AG10803 (cell line): ENCODE results near the gene ANKRD29.

Source experiments
- DNase-seq: peaks from one replicate; pipeline ENCODE4 v3.0.0; 2010; ENCODE audit warnings: low read depth
- H3K4me3 ChIP-seq: 2 replicates; pipeline ENCODE4 v1.5.1; 2011; ENCODE audit warnings: mild to moderate bottlenecking, low read length, control low read depth
- TF ChIP-seq, protein P1 (sequence below): conservative IDR thresholded peaks from 2 replicates; pipeline ENCODE4 v1.5.1; 2011; ENCODE audit warnings: mild to moderate bottlenecking, low read length, control low read depth, inconsistent platforms

ANKRD29 gene

DNA sequence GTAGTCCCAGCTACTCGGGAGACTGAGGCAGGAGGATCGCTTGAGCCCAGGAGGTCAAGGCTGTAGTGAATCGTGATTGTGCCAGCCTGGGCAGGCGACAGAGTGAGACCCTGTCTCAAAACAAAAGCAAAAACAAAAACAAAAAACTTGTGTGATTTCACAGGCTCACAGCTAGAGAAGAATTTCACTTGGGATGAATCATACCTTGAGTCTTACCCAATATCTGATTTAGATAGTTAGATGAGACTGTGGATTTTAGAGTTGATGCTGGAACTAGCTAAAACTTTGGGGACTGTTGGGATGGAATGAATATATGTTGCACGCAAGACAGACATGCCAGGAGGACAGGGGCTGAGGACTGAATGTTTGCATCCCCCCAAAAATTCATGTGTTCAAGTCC is 4.4 kb downstream of the ANKRD29 start:
- DNase-seq = peak; percentile 29
- TF ChIP-seq, protein P1, sequence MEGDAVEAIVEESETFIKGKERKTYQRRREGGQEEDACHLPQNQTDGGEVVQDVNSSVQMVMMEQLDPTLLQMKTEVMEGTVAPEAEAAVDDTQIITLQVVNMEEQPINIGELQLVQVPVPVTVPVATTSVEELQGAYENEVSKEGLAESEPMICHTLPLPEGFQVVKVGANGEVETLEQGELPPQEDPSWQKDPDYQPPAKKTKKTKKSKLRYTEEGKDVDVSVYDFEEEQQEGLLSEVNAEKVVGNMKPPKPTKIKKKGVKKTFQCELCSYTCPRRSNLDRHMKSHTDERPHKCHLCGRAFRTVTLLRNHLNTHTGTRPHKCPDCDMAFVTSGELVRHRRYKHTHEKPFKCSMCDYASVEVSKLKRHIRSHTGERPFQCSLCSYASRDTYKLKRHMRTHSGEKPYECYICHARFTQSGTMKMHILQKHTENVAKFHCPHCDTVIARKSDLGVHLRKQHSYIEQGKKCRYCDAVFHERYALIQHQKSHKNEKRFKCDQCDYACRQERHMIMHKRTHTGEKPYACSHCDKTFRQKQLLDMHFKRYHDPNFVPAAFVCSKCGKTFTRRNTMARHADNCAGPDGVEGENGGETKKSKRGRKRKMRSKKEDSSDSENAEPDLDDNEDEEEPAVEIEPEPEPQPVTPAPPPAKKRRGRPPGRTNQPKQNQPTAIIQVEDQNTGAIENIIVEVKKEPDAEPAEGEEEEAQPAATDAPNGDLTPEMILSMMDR = no peak
- H3K4me3 ChIP-seq = no peak overlapping the region

- H3K4me3 ChIP-seq = no peak overlapping the region
- DNase-seq = no peak
- TF ChIP-seq, protein P1 = no peak
Observed at GRCh38 chr18:23652232-23652631, 10.5 kb downstream of the ANKRD29 start.

- H3K4me3 ChIP-seq = no peak overlapping the region
- DNase-seq = peak; percentile 93
- TF ChIP-seq, protein P1 = no peak
Observed at GRCh38 chr18:23650968-23651927, 11.5 kb downstream of the ANKRD29 start.

- no peak for DNase-seq
- TF ChIP-seq, protein P1 = no peak
- no peak overlapping the region for H3K4me3 ChIP-seq
Observed at GRCh38 chr18:23648940-23649607, 13.6 kb downstream of the ANKRD29 start.

DNA sequence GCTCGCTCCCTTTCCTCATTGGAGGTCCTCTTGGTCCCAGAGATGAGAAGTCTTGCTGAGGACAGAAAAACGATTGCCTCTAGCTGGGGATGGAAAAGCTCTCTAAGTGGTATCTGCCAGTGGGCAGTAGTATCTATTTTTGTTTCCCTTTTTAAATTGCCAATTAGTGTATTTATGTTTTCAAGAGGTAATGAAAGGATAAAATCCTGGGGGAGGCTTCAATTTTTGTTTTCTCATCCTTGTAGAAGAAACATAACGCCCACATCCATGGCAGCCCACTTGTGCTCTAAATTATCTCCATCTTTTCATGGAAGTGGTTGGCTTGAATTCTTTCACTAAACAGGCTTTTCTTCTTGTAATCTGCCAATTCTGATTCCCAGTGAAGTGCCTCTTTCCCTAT is 14.3 kb downstream of the ANKRD29 start:
- no peak for DNase-seq
- H3K4me3 ChIP-seq = no peak overlapping the region
- TF ChIP-seq, protein P1 = no peak

- no peak overlapping the region for H3K4me3 ChIP-seq
- TF ChIP-seq, protein P1 = no peak
- DNase-seq = no peak
Observed at GRCh38 chr18:23646282-23646681, 16.4 kb downstream of the ANKRD29 start.
